K562 (cell line): ENCODE measurements around the gene PHKG1. TPM values are rescaled to one million over a fixed set of nuclear protein-coding genes. Genes with fewer than 3 reads are reported as not detected.

Source experiments
- CHCHD3 ChIP-seq: fragments of 250-450 bp; sonication (Bioruptor Pico); IDR thresholded peaks from 2 replicates; pipeline ENCODE4 v2.1.2; 2022; ENCODE audit warnings: mild to moderate bottlenecking
- FOXM1 ChIP-seq, 2 experiments: fragments of 450-650 bp in 1 of 2; sonication (generic) in 1 of 2; formaldehyde crosslinking in 1 of 2; IDR thresholded peaks; 2 replicates each; pipeline versions ENCODE4 v1.6.1 to v1.9.0; 2017 to 2022; ENCODE audit warnings: low read depth in 2 of 2, mild to moderate bottlenecking in 2 of 2, missing genetic modification reagents in 1 of 2, moderate library complexity in 1 of 2
- GABPA ChIP-seq: fragments of 200-800 bp; sonication (Bioruptor generic); conservative IDR thresholded peaks from 2 replicates; pipeline ENCODE4 v1.6.1; 2016; ENCODE audit warnings: low read depth, missing genetic modification characterization, missing compliant biosample characterization
- NONO ChIP-seq, 2 experiments: fragments of 200-400 bp in 1 of 2; fragments of 450-650 bp in 1 of 2; formaldehyde crosslinking in 1 of 2; IDR thresholded peaks; 2 replicates each; pipeline ENCODE4 v1.6.1; 2017; ENCODE audit warnings: low read depth in 2 of 2, mild to moderate bottlenecking in 2 of 2, moderate library complexity in 2 of 2, low read length in 1 of 2
- POLR2AphosphoS2 ChIP-seq: IDR thresholded peaks from 2 replicates; pipeline ENCODE4 v1.6.1; 2012; ENCODE audit warnings: low read length, improper control_type of control experiment
- SMAD3 ChIP-seq: fragments of 450-650 bp; formaldehyde crosslinking; conservative IDR thresholded peaks from 2 replicates; pipeline ENCODE4 v1.4.0; 2020; ENCODE audit warnings: mild to moderate bottlenecking
- ZNF12 ChIP-seq: sonication (generic); formaldehyde crosslinking; IDR thresholded peaks from 2 replicates; pipeline ENCODE4 v1.4.0; 2020; ENCODE audit warnings: mild to moderate bottlenecking, missing genetic modification reagents
- polyA plus RNA-seq, 8 experiments: library from polyadenylated mRNA; depleted of rRNA in 4 of 8; stranded (reverse) in 5 of 8; unstranded in 3 of 8; fragments of >200 nt; fragmentation: Nextera tagmentation in 2 of 8; fragmentation: Illumina TruSeq in 1 of 8; extraction: Ambion mirVana in 2 of 8; extraction: Trizol in 1 of 8; gene quantifications; 2 replicates each; pipeline versions ENCODE4 v1.2.1 to v1.2.3, GENCODE V29; 2011 to 2014; ENCODE audit warnings: inconsistent platforms in 1 of 8, missing spikeins in 1 of 8
- total RNA-seq, 7 experiments: library from RNA; depleted of rRNA in 6 of 7; stranded (reverse); fragments of >200 nt in 6 of 7; fragmentation: Illumina TruSeq in 2 of 7; extraction: Trizol in 2 of 7; gene quantifications; 2 replicates each; pipeline versions ENCODE4 v1.2.1 to v1.2.3, GENCODE V29; 2011 to 2021; ENCODE audit warnings: low replicate concordance in 1 of 7
- TF ChIP-seq, protein P1 (sequence below): fragments of 450-650 bp; IDR thresholded peaks from 2 replicates; pipeline ENCODE4 v1.6.1; 2016; ENCODE audit warnings: mild to moderate bottlenecking, moderate library complexity
- TF ChIP-seq, protein P2 (sequence below): fragments of 200-800 bp; sonication (Bioruptor generic); IDR thresholded peaks from 2 replicates; pipeline ENCODE4 v1.6.1; 2016; ENCODE audit warnings: missing genetic modification characterization, missing compliant biosample characterization

PHKG1 gene
- total and polyA plus RNA-seq, 9 of the 15 experiments (the other 6 are each of a cell fraction or from before 2014, with no cell fraction given) = 0.10 to 0.83 (median 0.46) TPM

DNA sequence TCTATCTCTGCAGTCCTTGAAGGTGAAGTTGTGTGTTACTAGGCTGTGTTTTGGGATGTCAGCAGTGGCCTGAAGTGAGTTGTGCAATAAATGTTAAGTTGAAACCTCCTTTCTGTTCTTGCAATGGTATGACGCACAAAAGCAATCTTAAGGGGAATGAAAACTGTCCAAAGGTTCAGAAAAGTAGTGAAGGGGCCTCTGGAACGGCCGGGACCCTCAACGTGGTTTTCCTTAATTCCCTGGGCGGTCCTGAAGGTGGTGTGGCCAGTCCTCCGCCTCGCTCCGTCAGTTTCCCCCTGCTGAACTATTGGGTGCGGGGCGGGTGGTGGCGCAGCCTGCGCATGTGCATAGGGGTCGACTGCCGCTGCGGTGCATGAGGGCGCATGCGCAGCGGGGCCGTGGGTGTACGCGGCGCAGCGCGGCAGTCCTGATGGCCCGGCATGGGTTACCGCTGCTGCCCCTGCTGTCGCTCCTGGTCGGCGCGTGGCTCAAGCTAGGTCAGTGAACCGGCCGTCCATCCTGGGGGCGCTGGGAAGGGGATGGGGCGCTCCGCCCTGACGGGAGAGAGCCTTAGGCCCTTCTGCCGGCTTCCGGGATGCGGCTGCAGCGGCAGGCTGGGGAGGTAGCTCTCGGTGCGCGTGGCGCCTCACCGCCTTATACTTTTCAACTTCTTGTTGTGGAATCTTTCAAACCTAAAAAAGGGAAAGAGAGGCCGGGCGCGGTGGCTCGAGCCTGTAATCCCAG is 28.7 kb downstream of the PHKG1 start, which contains the start of gene SUMF2 (continued):
- TF ChIP-seq, protein P1, sequence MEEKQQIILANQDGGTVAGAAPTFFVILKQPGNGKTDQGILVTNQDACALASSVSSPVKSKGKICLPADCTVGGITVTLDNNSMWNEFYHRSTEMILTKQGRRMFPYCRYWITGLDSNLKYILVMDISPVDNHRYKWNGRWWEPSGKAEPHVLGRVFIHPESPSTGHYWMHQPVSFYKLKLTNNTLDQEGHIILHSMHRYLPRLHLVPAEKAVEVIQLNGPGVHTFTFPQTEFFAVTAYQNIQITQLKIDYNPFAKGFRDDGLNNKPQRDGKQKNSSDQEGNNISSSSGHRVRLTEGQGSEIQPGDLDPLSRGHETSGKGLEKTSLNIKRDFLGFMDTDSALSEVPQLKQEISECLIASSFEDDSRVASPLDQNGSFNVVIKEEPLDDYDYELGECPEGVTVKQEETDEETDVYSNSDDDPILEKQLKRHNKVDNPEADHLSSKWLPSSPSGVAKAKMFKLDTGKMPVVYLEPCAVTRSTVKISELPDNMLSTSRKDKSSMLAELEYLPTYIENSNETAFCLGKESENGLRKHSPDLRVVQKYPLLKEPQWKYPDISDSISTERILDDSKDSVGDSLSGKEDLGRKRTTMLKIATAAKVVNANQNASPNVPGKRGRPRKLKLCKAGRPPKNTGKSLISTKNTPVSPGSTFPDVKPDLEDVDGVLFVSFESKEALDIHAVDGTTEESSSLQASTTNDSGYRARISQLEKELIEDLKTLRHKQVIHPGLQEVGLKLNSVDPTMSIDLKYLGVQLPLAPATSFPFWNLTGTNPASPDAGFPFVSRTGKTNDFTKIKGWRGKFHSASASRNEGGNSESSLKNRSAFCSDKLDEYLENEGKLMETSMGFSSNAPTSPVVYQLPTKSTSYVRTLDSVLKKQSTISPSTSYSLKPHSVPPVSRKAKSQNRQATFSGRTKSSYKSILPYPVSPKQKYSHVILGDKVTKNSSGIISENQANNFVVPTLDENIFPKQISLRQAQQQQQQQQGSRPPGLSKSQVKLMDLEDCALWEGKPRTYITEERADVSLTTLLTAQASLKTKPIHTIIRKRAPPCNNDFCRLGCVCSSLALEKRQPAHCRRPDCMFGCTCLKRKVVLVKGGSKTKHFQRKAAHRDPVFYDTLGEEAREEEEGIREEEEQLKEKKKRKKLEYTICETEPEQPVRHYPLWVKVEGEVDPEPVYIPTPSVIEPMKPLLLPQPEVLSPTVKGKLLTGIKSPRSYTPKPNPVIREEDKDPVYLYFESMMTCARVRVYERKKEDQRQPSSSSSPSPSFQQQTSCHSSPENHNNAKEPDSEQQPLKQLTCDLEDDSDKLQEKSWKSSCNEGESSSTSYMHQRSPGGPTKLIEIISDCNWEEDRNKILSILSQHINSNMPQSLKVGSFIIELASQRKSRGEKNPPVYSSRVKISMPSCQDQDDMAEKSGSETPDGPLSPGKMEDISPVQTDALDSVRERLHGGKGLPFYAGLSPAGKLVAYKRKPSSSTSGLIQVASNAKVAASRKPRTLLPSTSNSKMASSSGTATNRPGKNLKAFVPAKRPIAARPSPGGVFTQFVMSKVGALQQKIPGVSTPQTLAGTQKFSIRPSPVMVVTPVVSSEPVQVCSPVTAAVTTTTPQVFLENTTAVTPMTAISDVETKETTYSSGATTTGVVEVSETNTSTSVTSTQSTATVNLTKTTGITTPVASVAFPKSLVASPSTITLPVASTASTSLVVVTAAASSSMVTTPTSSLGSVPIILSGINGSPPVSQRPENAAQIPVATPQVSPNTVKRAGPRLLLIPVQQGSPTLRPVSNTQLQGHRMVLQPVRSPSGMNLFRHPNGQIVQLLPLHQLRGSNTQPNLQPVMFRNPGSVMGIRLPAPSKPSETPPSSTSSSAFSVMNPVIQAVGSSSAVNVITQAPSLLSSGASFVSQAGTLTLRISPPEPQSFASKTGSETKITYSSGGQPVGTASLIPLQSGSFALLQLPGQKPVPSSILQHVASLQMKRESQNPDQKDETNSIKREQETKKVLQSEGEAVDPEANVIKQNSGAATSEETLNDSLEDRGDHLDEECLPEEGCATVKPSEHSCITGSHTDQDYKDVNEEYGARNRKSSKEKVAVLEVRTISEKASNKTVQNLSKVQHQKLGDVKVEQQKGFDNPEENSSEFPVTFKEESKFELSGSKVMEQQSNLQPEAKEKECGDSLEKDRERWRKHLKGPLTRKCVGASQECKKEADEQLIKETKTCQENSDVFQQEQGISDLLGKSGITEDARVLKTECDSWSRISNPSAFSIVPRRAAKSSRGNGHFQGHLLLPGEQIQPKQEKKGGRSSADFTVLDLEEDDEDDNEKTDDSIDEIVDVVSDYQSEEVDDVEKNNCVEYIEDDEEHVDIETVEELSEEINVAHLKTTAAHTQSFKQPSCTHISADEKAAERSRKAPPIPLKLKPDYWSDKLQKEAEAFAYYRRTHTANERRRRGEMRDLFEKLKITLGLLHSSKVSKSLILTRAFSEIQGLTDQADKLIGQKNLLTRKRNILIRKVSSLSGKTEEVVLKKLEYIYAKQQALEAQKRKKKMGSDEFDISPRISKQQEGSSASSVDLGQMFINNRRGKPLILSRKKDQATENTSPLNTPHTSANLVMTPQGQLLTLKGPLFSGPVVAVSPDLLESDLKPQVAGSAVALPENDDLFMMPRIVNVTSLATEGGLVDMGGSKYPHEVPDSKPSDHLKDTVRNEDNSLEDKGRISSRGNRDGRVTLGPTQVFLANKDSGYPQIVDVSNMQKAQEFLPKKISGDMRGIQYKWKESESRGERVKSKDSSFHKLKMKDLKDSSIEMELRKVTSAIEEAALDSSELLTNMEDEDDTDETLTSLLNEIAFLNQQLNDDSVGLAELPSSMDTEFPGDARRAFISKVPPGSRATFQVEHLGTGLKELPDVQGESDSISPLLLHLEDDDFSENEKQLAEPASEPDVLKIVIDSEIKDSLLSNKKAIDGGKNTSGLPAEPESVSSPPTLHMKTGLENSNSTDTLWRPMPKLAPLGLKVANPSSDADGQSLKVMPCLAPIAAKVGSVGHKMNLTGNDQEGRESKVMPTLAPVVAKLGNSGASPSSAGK = peak; percentile 41
- TF ChIP-seq ZNF12 (peak; percentile 83), POLR2AphosphoS2 (peak; percentile 99), CHCHD3 (CRISPR knock-in tag) (0 out of 2 replicates have a peak, but pooled peaks have one; percentile 62), GABPA (tag) (peak; percentile 27; the same call in 1 of the 2 replicates), SMAD3 (CRISPR knock-in tag) (peak; percentile 65; the same call in 1 of the 2 replicates), FOXM1 (IDR thresholded peaks at IDR 0.05; ENCODE audit: low read depth) (no peak), FOXM1 (CRISPR knock-in tag; IDR thresholded peaks at IDR 0.05; ENCODE audit: low read depth) (peak; percentile 77; the same call in 1 of the 2 replicates), NONO (IDR thresholded peaks at IDR 0.05; ENCODE audit: low read depth in 2 of 2, low read length in 1 of 2) (peak in 1 of 2 experiments; percentile 41; a peak in 1 of 4 replicates)
- TF ChIP-seq, protein P2, sequence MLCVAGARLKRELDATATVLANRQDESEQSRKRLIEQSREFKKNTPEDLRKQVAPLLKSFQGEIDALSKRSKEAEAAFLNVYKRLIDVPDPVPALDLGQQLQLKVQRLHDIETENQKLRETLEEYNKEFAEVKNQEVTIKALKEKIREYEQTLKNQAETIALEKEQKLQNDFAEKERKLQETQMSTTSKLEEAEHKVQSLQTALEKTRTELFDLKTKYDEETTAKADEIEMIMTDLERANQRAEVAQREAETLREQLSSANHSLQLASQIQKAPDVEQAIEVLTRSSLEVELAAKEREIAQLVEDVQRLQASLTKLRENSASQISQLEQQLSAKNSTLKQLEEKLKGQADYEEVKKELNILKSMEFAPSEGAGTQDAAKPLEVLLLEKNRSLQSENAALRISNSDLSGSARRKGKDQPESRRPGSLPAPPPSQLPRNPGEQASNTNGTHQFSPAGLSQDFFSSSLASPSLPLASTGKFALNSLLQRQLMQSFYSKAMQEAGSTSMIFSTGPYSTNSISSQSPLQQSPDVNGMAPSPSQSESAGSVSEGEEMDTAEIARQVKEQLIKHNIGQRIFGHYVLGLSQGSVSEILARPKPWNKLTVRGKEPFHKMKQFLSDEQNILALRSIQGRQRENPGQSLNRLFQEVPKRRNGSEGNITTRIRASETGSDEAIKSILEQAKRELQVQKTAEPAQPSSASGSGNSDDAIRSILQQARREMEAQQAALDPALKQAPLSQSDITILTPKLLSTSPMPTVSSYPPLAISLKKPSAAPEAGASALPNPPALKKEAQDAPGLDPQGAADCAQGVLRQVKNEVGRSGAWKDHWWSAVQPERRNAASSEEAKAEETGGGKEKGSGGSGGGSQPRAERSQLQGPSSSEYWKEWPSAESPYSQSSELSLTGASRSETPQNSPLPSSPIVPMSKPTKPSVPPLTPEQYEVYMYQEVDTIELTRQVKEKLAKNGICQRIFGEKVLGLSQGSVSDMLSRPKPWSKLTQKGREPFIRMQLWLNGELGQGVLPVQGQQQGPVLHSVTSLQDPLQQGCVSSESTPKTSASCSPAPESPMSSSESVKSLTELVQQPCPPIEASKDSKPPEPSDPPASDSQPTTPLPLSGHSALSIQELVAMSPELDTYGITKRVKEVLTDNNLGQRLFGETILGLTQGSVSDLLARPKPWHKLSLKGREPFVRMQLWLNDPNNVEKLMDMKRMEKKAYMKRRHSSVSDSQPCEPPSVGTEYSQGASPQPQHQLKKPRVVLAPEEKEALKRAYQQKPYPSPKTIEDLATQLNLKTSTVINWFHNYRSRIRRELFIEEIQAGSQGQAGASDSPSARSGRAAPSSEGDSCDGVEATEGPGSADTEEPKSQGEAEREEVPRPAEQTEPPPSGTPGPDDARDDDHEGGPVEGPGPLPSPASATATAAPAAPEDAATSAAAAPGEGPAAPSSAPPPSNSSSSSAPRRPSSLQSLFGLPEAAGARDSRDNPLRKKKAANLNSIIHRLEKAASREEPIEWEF (CRISPR knock-in tag) = no peak
